IMR-90 (cell line): Measurements from ENCODE around the gene GMEB2.

Experiments used
- BHLHE40 ChIP-seq: fragments of 150-350 bp; IDR thresholded peaks from 2 replicates; pipeline ENCODE4 v1.6.1; 2016; ENCODE audit warnings: mild to moderate bottlenecking, low read depth, low read length
- CEBPB ChIP-seq: IDR thresholded peaks from 2 replicates; pipeline ENCODE4 v1.6.1; 2012; ENCODE audit warnings: low read depth, low read length, improper control_type of control experiment
- CHD1 ChIP-seq: IDR thresholded peaks from 2 replicates; pipeline ENCODE4 v1.6.1; 2012; ENCODE audit warnings: low read depth, low read length, improper control_type of control experiment
- CTCF ChIP-seq: conservative IDR thresholded peaks from 2 replicates; pipeline ENCODE4 v1.5.1; 2012; ENCODE audit warnings: mild to moderate bottlenecking, low read depth, low read length, improper control_type of control experiment
- ELK1 ChIP-seq: fragments of 150-350 bp; IDR thresholded peaks from 2 replicates; pipeline ENCODE4 v1.6.1; 2016; ENCODE audit warnings: low read depth, mild to moderate bottlenecking, low read length, moderate library complexity, borderline replicate concordance
- MAZ ChIP-seq: IDR thresholded peaks from 2 replicates; pipeline ENCODE4 v1.6.1; 2012; ENCODE audit warnings: low read depth, mild to moderate bottlenecking, low read length, improper control_type of control experiment, moderate library complexity, borderline replicate concordance
- MXI1 ChIP-seq: IDR thresholded peaks from 2 replicates; pipeline ENCODE4 v1.6.1; 2012; ENCODE audit warnings: low read depth, mild to moderate bottlenecking, low read length, moderate library complexity, borderline replicate concordance
- NFE2L2 ChIP-seq: fragments of 150-350 bp; IDR thresholded peaks from 2 replicates; pipeline ENCODE4 v1.6.1; 2016; ENCODE audit warnings: low read depth, mild to moderate bottlenecking, low read length
- POLR2A ChIP-seq: IDR thresholded peaks from 2 replicates; pipeline ENCODE4 v1.6.1; 2012; ENCODE audit warnings: mild to moderate bottlenecking, low read depth, low read length
- RAD21 ChIP-seq: IDR thresholded peaks from 2 replicates; pipeline ENCODE4 v1.6.1; 2012; ENCODE audit warnings: low read length, improper control_type of control experiment
- RCOR1 ChIP-seq: IDR thresholded peaks from 2 replicates; pipeline ENCODE4 v1.6.1; 2012; ENCODE audit warnings: mild to moderate bottlenecking, low read length, improper control_type of control experiment; ENCODE audit not compliant: insufficient replicate concordance
- SMC3 ChIP-seq: fragments of 150-350 bp; IDR thresholded peaks from 2 replicates; pipeline ENCODE4 v1.6.1; 2016; ENCODE audit warnings: low read depth, mild to moderate bottlenecking, antibody characterized with exemption, low read length, moderate library complexity

GRCh38 chr20:63539441-63540370 is 87.2 kb downstream of the GMEB2 start:
- TF ChIP-seq CTCF (no peak), POLR2A (no peak), CHD1 (no peak), SMC3 (no peak), ELK1 (no peak), MAZ (no peak), MXI1 (no peak), RCOR1 (no peak), CEBPB (no peak), RAD21 (no peak), NFE2L2 (no peak), BHLHE40 (no peak)
